ENCODE measurements around the gene ZC3H18.

The ZC3H18 gene

DNA sequence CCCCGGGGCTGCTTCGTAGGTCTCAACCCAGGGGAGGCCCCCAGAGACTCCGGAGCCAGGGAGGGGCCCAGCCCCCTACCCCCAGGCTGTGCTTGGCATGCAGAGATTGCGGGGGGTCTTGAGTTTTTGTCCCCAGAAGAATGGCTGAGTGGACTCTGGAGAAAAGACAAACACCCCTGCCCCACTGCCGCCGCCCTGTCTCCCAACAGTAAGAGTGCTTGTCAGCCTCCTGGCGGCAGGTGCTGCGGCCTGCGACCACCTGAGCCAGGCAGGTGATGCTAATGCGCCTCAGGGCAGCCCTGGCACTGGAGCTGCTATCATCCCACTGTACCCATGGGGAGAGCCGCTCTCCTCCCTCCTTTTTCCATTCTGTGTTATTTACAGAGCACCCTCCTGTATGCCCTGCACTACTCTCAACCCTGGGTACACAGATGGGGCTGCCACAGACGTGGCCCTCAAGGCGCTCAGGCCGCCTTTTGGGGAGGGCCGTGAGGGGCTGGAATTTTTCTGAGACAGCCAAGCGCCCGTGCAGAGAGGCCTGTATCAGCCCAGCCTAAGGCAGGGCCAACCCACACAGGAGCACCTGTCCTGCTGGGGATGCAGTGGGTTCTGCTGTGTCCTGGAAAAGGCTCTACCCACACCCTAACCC, 65.6 kb downstream of the ZC3H18 start:
- peaks cover 23% of the 10 kb centered on the region for H3K36me3 ChIP-seq (ENCODE audit: control insufficient read depth, low read length)
- H4K20me1 ChIP-seq (ENCODE audit: control insufficient read depth, insufficient read depth, low read depth, low read length) = peaks cover 3% of the 10 kb centered on the region; the same call in 1 of the 2 replicates
- no peaks in the 10 kb centered on the region for H3K79me2 ChIP-seq (ENCODE audit: control insufficient read depth, low read length)
- TF ChIP-seq, protein P1, sequence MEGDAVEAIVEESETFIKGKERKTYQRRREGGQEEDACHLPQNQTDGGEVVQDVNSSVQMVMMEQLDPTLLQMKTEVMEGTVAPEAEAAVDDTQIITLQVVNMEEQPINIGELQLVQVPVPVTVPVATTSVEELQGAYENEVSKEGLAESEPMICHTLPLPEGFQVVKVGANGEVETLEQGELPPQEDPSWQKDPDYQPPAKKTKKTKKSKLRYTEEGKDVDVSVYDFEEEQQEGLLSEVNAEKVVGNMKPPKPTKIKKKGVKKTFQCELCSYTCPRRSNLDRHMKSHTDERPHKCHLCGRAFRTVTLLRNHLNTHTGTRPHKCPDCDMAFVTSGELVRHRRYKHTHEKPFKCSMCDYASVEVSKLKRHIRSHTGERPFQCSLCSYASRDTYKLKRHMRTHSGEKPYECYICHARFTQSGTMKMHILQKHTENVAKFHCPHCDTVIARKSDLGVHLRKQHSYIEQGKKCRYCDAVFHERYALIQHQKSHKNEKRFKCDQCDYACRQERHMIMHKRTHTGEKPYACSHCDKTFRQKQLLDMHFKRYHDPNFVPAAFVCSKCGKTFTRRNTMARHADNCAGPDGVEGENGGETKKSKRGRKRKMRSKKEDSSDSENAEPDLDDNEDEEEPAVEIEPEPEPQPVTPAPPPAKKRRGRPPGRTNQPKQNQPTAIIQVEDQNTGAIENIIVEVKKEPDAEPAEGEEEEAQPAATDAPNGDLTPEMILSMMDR (IDR thresholded peaks at IDR 0.05; ENCODE audit: low read depth, low read length, poor library complexity, severe bottlenecking) = no peak
- TF ChIP-seq EZH2phosphoT487 (IDR thresholded peaks at IDR 0.05; ENCODE audit: borderline replicate concordance, low read length) = no peak
- 0 out of 2 replicates have a peak, but pooled peaks cover 3% of the 10 kb centered on the region for H3K9me3 ChIP-seq (ENCODE audit: control insufficient read depth, insufficient read depth, low read length)
- no peak overlapping the region for H3K27ac ChIP-seq (ENCODE audit: low read depth, low read length)
- H3K9me2 ChIP-seq (replicated peaks; ENCODE audit: control insufficient read depth, low read length) = no peaks in the 10 kb centered on the region
- H3F3A ChIP-seq (ENCODE audit: control insufficient read depth, insufficient read depth) = peaks cover 21% of the 10 kb centered on the region
- peaks cover 31% of the 10 kb centered on the region for H3K27me3 ChIP-seq (ENCODE audit: control insufficient read depth, low read length)
- peak overlapping the region; percentile 76 for H3K4me2 ChIP-seq (ENCODE audit: low read length)
- peaks cover 82% of the 10 kb centered on the region for H3K4me1 ChIP-seq (ENCODE audit: control insufficient read depth, low read length)
- H3K4me3 ChIP-seq (ENCODE audit: low read length) = peak overlapping the region; percentile 71

DNA sequence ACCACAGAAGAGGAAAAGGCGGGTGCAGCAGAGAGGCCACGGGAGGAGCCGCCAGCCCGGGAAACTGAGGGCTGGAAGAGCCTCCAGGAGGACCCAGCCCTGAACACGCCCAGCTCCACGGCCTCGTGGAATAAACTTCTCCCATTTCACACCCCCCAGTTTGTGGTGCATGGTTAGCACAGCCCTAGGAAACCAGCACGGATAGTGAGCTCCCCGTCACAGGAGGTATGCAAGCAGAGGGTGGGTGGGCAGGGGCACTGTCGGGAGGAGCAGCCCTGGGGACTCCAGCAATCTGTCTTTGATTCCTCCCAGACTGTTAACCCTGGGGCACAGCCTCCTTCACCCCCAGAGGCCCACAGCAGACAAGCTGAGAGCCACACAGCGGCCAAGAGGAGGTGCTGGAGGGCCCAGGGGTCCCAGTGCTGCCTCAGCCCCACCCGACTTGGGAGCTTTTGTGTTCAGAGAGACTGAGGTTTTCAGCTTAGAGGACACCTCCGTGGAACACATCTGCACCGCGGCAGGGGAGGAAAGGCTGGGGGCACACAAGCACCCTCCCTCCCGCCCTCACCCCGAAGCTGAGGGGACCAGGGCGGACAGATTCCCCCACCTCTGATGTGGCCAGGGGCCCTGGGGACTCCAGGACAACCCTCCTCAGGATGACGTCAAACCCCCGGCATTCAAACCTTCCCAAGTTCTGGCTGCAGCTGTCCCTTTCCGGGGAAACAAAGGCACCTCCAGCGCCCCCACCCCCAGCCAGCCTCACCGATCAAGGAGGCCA, 66.5 kb downstream of the ZC3H18 start:
- no peaks in the 10 kb centered on the region for H3K9me2 ChIP-seq (replicated peaks; ENCODE audit: control insufficient read depth, low read length)
- peaks cover 5% of the 10 kb centered on the region; the same call in 1 of the 2 replicates for H4K20me1 ChIP-seq (ENCODE audit: control insufficient read depth, insufficient read depth, low read depth, low read length)
- peaks cover 14% of the 10 kb centered on the region for H3K36me3 ChIP-seq (ENCODE audit: control insufficient read depth, low read length)
- 0 out of 2 replicates have a peak, but pooled peaks cover 3% of the 10 kb centered on the region for H3K9me3 ChIP-seq (ENCODE audit: control insufficient read depth, insufficient read depth, low read length)
- H3K4me3 ChIP-seq (ENCODE audit: low read length) = no peak overlapping the region
- TF ChIP-seq EZH2phosphoT487 (IDR thresholded peaks at IDR 0.05; ENCODE audit: borderline replicate concordance, low read length) = no peak
- TF ChIP-seq, protein P1 (IDR thresholded peaks at IDR 0.05; ENCODE audit: low read depth, low read length, poor library complexity, severe bottlenecking) = no peak
- peaks cover 16% of the 10 kb centered on the region for H3F3A ChIP-seq (ENCODE audit: control insufficient read depth, insufficient read depth)
- H3K79me2 ChIP-seq (ENCODE audit: control insufficient read depth, low read length) = no peaks in the 10 kb centered on the region
- peaks cover 35% of the 10 kb centered on the region for H3K27me3 ChIP-seq (ENCODE audit: control insufficient read depth, low read length)
- H3K27ac ChIP-seq (ENCODE audit: low read depth, low read length) = no peak overlapping the region
- no peak overlapping the region for H3K4me2 ChIP-seq (ENCODE audit: low read length)
- H3K4me1 ChIP-seq (ENCODE audit: control insufficient read depth, low read length) = peaks cover 82% of the 10 kb centered on the region

DNA sequence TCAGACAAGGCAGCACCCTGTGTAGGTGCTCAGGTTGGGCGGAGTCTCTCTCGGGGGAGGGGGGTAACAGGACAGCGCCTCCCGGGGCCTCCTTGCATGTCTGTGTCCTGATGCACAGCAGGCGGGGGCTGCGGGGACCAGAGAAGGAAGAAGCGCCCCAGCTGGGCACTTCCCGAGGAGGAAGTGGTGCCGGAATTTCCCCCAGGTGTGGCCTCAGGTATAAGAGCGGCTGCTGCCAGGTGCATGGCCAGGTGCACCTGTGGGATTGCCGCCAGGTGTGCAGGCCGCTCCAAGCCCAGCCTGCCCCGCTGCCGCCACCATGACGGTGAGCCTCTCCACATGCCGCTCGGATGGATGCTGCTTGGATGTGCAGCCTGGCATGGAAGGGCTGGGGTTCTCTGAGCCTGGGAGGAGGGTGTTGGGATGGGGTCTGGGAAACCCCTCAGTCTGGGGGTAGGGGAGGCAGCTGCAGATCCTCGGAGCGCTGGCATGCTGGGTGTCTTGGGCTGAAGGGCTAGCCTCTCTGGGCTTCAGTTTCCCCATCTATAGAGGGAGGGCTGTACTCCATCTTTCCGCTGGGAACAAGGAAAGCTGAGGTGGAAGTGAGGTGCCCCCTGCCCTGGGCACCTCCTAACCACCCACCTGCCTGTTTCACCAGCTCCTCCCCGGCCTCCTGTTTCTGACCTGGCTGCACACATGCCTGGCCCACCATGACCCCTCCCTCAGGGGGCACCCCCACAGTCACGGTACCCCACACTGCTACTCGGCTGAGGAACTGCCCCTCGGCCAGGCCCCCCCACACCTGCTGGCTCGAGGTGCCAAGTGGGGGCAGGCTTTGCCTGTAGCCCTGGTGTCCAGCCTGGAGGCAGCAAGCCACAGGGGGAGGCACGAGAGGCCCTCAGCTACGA, 68.4 kb downstream of the ZC3H18 start, which contains the start of gene IL17C:
TSS of gene IL17C (plus strand) at position 250 of the 908 bp plus-strand sequence. CDS start at position 320, 70 bp downstream.
- H3K27me3 ChIP-seq (ENCODE audit: control insufficient read depth, low read length) = peaks cover 35% of the 10 kb centered on the region

More for the DNA sequence above, 68.4 kb downstream of the ZC3H18 start, which contains the start of gene IL17C:
- Histone ChIP-seq H3K79me2 (ENCODE audit: control insufficient read depth, low read length) (no peaks in the 10 kb centered on the region), H3K4me1 (ENCODE audit: control insufficient read depth, low read length) (peaks cover 74% of the 10 kb centered on the region), H4K20me1 (ENCODE audit: control insufficient read depth, insufficient read depth, low read depth, low read length) (peaks cover 8% of the 10 kb centered on the region; the same call in 1 of the 2 replicates), H3K36me3 (ENCODE audit: control insufficient read depth, low read length) (peaks cover 10% of the 10 kb centered on the region), H3K4me3 (ENCODE audit: low read length) (peak within 1 kb of the TSS; percentile 2; the same call in 1 of the 2 replicates), H3K4me2 (ENCODE audit: low read length) (peak within 1 kb of the TSS; percentile 50), H3F3A (ENCODE audit: control insufficient read depth, insufficient read depth) (peaks cover 14% of the 10 kb centered on the region), H3K9me3 (ENCODE audit: control insufficient read depth, insufficient read depth, low read length) (0 out of 2 replicates have a peak, but pooled peaks cover 3% of the 10 kb centered on the region), H3K9me2 (replicated peaks; ENCODE audit: control insufficient read depth, low read length) (no peaks in the 10 kb centered on the region), H3K27ac (ENCODE audit: low read depth, low read length) (no peak within 1 kb of the TSS)
- no peak for TF ChIP-seq EZH2phosphoT487 (IDR thresholded peaks at IDR 0.05; ENCODE audit: borderline replicate concordance, low read length)
- TF ChIP-seq, protein P1 (IDR thresholded peaks at IDR 0.05; ENCODE audit: low read depth, low read length, poor library complexity, severe bottlenecking) = no peak
